Neural cell (in vitro differentiated cells): ENCODE results near the gene CACNA1D. TPM values are rescaled to one million over a fixed set of nuclear protein-coding genes. Genes with fewer than 3 reads are reported as not detected.

Experiments used
- H2AFZ ChIP-seq: fragments of 200-600, 300-800 bp; sonication (generic), shearing (Covaris generic); 2 replicates; pipeline ENCODE4 v1.6.0; 2014; ENCODE audit warnings: low read depth, mild to moderate bottlenecking, antibody characterized with exemption, low read length, moderate library complexity
- H3F3A ChIP-seq: fragments of 200-600 bp; shearing (Covaris generic); 2 replicates; pipeline ENCODE4 v1.6.1; 2016; ENCODE audit warnings: mild to moderate bottlenecking, moderate library complexity, mixed read lengths, antibody characterized with exemption, low read length; ENCODE audit not compliant: insufficient read depth, poor library complexity, severe bottlenecking
- H3K27ac ChIP-seq: fragments of 200-600, 300-800 bp; sonication (generic), shearing (Covaris generic); 2 replicates; pipeline ENCODE4 v1.5.1; 2014; ENCODE audit warnings: mild to moderate bottlenecking, low read length, moderate library complexity
- H3K27me3 ChIP-seq: fragments of 300-800, 200-600 bp; sonication (generic), shearing (Covaris generic); 2 replicates; pipeline ENCODE4 v1.6.0; 2014; ENCODE audit warnings: mild to moderate bottlenecking, low read depth, low read length, moderate library complexity; ENCODE audit not compliant: insufficient read depth
- H3K36me3 ChIP-seq: fragments of 300-800, 200-600 bp; sonication (generic), shearing (Covaris generic); 2 replicates; pipeline ENCODE4 v1.5.1; 2014; ENCODE audit warnings: mild to moderate bottlenecking, antibody characterized with exemption, low read length, moderate library complexity; ENCODE audit not compliant: insufficient read depth
- H3K4me2 ChIP-seq: fragments of 300-800, 200-600 bp; sonication (generic), shearing (Covaris generic); 2 replicates; pipeline ENCODE4 v1.6.0; 2014; ENCODE audit warnings: mild to moderate bottlenecking, low read length
- H3K4me3 ChIP-seq: fragments of 300-800, 200-600 bp; sonication (generic), shearing (Covaris generic); 2 replicates; pipeline ENCODE4 v1.5.1; 2014; ENCODE audit warnings: mild to moderate bottlenecking, low read length, moderate library complexity
- H3K79me2 ChIP-seq: fragments of 200-600 bp; shearing (Covaris generic); replicated peaks from 2 replicates; pipeline ENCODE4 v1.6.0; 2014; ENCODE audit warnings: mild to moderate bottlenecking, low read length, moderate library complexity; ENCODE audit not compliant: insufficient read depth
- H3K9ac ChIP-seq: fragments of 300-800, 200-600 bp; sonication (generic), shearing (Covaris generic); 2 replicates; pipeline ENCODE4 v1.6.1; 2016; ENCODE audit warnings: mild to moderate bottlenecking, low read length, mixed read lengths
- H3K9me2 ChIP-seq: fragments of 200-600 bp; shearing (Covaris generic); 2 replicates; pipeline ENCODE4 v1.6.1; 2016; ENCODE audit warnings: mild to moderate bottlenecking, low read length, mixed read lengths; ENCODE audit not compliant: insufficient read depth
- H3K9me3 ChIP-seq: fragments of 200-600, 300-800 bp; sonication (generic), shearing (Covaris generic); 2 replicates; pipeline ENCODE4 v1.6.1; 2016; ENCODE audit warnings: mild to moderate bottlenecking, mixed run types, low read length, moderate library complexity, mixed read lengths
- H4K20me1 ChIP-seq: fragments of 200-600 bp; shearing (Covaris generic); 2 replicates; pipeline ENCODE4 v1.6.1; 2016; ENCODE audit warnings: mild to moderate bottlenecking, mixed run types; ENCODE audit not compliant: insufficient read depth
- EP300 ChIP-seq: fragments of 450-650 bp; conservative IDR thresholded peaks from 2 replicates; pipeline ENCODE4 v1.6.1; 2014; ENCODE audit warnings: antibody characterized with exemption, mild to moderate bottlenecking, moderate library complexity; ENCODE audit not compliant: poor library complexity, severe bottlenecking
- EZH2 ChIP-seq: fragments of 200-600, 300-800 bp; shearing (Covaris generic), sonication (generic); IDR thresholded peaks from 2 replicates; pipeline ENCODE4 v1.6.1; 2014; ENCODE audit warnings: antibody characterized with exemption, low read length, borderline replicate concordance, mild to moderate bottlenecking; ENCODE audit not compliant: insufficient read depth, poor library complexity, severe bottlenecking
- MXI1 ChIP-seq: fragments of 450-650 bp; conservative IDR thresholded peaks from 2 replicates; pipeline ENCODE4 v1.6.1; 2014; ENCODE audit warnings: antibody characterized with exemption, mild to moderate bottlenecking; ENCODE audit not compliant: poor library complexity, severe bottlenecking
- RAD21 ChIP-seq: fragments of 450-650 bp; conservative IDR thresholded peaks from 2 replicates; pipeline ENCODE4 v1.6.1; 2014; ENCODE audit warnings: antibody characterized with exemption, mild to moderate bottlenecking, moderate library complexity
- SMC3 ChIP-seq: fragments of 450-650 bp; conservative IDR thresholded peaks from 2 replicates; pipeline ENCODE4 v1.6.1; 2014; ENCODE audit warnings: antibody characterized with exemption, mild to moderate bottlenecking, moderate library complexity; ENCODE audit not compliant: poor library complexity
- TAF1 ChIP-seq: IDR thresholded peaks from 2 replicates; pipeline ENCODE4 v1.6.1; 2012; ENCODE audit warnings: low read depth
- polyA plus RNA-seq: library from polyadenylated mRNA; depleted of rRNA; stranded (reverse); fragments of >200 nt; gene quantifications from 2 replicates; pipeline ENCODE4 v1.2.3, GENCODE V29; 2014
- TF ChIP-seq, protein P1 (sequence below): fragments of 450-650 bp; IDR thresholded peaks from 2 replicates; pipeline ENCODE4 v1.5.1; 2014; ENCODE audit warnings: antibody characterized with exemption, mild to moderate bottlenecking, moderate library complexity; ENCODE audit not compliant: poor library complexity, severe bottlenecking
- TF ChIP-seq, protein P2 (sequence below): IDR thresholded peaks from 2 replicates; pipeline ENCODE4 v1.6.1; 2012; ENCODE audit warnings: borderline replicate concordance

Gene CACNA1D
- polyA plus RNA-seq, 1 donor from 2014 or later: 22.5 TPM

DNA sequence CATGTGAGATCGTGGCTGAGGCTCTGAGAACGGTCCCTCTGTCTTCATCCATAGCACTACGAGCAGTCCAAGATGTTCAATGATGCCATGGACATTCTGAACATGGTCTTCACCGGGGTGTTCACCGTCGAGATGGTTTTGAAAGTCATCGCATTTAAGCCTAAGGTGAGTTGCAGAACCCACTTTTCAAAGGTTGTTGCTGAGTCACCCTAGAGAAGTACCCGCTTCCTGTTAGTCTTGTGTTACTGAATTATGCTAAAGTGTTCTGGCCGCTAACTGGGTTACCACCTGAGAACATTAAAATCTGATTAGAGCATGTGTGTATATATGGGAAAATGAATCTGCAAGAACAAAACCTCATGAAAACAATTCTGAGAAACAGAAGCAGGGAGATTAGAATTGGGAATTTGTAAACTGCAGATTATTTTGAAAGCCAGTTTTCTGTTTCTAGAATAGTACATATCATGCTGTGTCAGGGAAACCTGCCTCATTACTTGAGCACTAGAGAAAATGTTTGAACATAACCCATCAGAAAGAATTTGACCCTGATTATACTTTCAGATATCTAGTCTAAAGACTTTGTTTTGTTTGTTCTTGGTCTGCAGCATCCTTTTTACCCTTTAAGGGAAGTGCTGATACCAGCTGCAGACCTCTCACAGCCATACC, 259.2 kb downstream of the CACNA1D start:
- Histone ChIP-seq H3K9me2 (no peaks in the 10 kb centered on the region), H3K9ac (no peak overlapping the region), H3K4me2 (no peak overlapping the region), H3K79me2 (no peaks in the 10 kb centered on the region), H3K36me3 (no peaks in the 10 kb centered on the region), H3K9me3 (no peaks in the 10 kb centered on the region), H3K27me3 (no peaks in the 10 kb centered on the region), H3K4me3 (no peak overlapping the region), H2AFZ (no peak overlapping the region), H3K27ac (no peak overlapping the region), H4K20me1 (no peaks in the 10 kb centered on the region), H3F3A (no peaks in the 10 kb centered on the region)
- TF ChIP-seq RAD21 (no peak), TAF1 (no peak), EZH2 (no peak), MXI1 (no peak), SMC3 (no peak)
- TF ChIP-seq, protein P1, sequence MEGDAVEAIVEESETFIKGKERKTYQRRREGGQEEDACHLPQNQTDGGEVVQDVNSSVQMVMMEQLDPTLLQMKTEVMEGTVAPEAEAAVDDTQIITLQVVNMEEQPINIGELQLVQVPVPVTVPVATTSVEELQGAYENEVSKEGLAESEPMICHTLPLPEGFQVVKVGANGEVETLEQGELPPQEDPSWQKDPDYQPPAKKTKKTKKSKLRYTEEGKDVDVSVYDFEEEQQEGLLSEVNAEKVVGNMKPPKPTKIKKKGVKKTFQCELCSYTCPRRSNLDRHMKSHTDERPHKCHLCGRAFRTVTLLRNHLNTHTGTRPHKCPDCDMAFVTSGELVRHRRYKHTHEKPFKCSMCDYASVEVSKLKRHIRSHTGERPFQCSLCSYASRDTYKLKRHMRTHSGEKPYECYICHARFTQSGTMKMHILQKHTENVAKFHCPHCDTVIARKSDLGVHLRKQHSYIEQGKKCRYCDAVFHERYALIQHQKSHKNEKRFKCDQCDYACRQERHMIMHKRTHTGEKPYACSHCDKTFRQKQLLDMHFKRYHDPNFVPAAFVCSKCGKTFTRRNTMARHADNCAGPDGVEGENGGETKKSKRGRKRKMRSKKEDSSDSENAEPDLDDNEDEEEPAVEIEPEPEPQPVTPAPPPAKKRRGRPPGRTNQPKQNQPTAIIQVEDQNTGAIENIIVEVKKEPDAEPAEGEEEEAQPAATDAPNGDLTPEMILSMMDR: no peak
- TF ChIP-seq, protein P2, sequence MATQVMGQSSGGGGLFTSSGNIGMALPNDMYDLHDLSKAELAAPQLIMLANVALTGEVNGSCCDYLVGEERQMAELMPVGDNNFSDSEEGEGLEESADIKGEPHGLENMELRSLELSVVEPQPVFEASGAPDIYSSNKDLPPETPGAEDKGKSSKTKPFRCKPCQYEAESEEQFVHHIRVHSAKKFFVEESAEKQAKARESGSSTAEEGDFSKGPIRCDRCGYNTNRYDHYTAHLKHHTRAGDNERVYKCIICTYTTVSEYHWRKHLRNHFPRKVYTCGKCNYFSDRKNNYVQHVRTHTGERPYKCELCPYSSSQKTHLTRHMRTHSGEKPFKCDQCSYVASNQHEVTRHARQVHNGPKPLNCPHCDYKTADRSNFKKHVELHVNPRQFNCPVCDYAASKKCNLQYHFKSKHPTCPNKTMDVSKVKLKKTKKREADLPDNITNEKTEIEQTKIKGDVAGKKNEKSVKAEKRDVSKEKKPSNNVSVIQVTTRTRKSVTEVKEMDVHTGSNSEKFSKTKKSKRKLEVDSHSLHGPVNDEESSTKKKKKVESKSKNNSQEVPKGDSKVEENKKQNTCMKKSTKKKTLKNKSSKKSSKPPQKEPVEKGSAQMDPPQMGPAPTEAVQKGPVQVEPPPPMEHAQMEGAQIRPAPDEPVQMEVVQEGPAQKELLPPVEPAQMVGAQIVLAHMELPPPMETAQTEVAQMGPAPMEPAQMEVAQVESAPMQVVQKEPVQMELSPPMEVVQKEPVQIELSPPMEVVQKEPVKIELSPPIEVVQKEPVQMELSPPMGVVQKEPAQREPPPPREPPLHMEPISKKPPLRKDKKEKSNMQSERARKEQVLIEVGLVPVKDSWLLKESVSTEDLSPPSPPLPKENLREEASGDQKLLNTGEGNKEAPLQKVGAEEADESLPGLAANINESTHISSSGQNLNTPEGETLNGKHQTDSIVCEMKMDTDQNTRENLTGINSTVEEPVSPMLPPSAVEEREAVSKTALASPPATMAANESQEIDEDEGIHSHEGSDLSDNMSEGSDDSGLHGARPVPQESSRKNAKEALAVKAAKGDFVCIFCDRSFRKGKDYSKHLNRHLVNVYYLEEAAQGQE: no peak

DNA sequence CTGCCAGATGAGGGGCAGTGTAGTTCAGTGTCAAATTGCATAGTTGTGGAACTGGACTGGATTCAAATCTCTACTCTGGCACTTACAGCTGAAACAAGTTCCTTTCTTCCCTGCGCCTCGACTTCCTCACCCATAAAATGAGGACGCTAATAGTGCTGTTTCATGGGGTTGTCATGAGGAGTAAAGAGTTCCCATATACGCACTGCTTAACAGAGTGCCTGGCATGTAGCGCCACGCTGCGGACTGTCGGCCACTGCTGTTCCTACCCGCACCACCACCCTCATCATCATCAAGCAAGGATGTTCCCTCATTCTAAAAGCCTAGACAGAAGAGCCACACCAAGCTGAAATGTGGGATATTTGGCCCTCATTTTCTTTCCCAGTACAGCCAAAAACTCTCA, 259.9 kb downstream of the CACNA1D start:
- H3F3A ChIP-seq: no peaks in the 10 kb centered on the region
- H3K4me2 ChIP-seq: no peak overlapping the region
- H3K79me2 ChIP-seq: no peaks in the 10 kb centered on the region
- H3K9me2 ChIP-seq: no peaks in the 10 kb centered on the region
- H3K9me3 ChIP-seq: no peaks in the 10 kb centered on the region
- no peak overlapping the region for H2AFZ ChIP-seq
- H4K20me1 ChIP-seq: no peaks in the 10 kb centered on the region
- TF ChIP-seq EZH2 (no peak), EP300 (no peak), TAF1 (no peak)
- H3K27ac ChIP-seq: no peak overlapping the region
- no peak overlapping the region for H3K9ac ChIP-seq
- no peaks in the 10 kb centered on the region for H3K27me3 ChIP-seq
- H3K4me3 ChIP-seq: no peak overlapping the region
- no peaks in the 10 kb centered on the region for H3K36me3 ChIP-seq
